Measurements from ENCODE around the gene ADAMTSL1.
"Not testable (repeated sequence)": the region's sequence is repeated elsewhere in the genome, so short reads cannot be mapped to it uniquely, and the experiment has no call there.

ADAMTSL1 gene

DNA sequence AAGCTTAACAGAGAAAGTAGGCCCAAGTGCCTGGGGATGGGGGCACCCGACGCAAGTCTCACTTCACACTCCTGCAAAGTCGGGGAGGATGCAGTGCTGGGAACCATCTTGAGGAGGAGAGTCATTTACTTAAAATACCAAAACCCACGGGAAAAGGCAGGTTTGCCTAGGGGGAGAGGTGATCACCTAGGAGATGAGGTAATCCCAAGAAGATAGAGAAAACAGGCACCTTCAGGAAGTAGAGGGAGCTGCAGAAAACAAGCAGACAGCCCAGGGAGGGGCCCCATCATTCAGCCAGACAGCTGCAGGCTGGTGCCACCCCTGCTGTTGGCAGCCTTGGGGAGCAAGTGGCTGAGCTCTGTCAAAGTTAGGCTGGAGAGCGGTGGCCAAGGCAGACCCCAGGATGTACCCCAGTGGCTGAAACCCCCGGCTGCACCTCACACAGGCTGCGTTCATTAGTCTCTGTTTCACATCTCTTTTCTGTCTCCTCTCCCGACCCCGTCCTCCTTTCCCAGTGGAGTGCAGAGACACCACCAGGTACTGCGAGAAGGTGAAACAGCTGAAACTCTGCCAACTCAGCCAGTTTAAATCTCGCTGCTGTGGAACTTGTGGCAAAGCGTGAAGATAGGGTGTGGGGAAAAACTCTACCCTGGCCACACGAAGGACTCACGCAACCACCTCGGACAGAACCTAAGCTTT is 434.1 kb downstream of the ADAMTSL1 start:
- DNase-seq (ENCODE audit: low spot score): no peak

DNA sequence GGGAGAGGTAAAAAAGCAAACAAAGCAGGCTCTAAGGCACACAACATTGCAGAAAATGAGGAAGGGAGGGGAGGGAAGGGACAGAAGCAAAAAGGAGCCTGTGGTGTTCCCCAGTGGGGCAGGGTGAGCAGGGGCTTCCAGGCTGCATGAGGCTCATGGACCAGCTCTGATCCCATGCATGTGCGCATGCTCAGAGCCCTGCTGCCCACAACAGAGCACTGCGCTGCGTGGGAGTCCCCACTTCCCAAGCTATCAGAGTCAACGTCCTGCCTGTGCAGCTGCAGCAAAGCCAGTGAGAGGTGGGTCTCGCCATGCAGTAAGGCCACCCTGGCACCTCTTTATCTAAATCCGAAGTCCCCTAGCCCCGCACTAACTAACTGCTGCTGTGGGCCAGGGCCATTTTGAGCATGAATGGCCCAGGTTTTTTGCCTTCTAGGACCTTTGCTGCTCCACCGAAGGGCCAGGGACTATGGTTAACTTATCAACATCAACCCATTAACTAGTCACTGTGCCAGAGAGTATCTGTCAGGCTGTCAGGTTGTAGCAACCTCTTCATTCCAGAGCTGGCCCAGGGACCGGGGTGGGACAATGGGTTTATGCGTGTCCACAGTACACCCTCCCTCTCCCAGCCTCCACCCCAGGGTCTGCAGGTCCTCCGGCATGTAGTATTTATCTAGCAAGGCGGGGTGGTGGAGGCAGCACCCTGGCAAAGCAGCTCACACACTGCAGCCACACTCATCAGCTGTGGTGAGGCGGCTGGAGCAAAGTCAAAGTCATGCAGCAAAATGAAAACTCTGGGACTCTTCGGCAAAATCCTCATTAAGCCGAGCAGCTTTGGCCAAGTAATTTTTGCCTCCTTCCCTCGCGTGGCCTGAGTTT is 435.4 kb downstream of the ADAMTSL1 start:
- DNase-seq (ENCODE audit: low spot score): no peak

DNA sequence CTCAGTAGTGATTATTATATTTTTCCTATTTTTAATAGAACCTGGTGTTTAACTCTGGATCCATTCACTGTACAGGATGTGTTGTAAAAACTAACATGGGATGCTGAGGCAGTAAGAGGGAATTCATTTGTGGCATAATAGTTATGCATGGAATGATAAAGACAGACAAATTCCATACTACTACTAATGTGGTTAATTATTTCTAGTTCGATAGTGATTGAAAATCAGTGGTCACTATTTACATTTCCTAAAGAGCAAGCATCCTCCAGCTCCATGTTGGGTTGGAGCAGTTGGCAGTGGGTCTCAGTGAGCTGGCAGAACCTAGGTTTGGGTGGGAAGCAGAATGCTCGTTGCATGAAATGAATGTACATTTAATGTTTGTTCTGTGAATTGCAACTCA is 436.5 kb downstream of the ADAMTSL1 start:
- no peak for DNase-seq (ENCODE audit: low spot score)

DNA sequence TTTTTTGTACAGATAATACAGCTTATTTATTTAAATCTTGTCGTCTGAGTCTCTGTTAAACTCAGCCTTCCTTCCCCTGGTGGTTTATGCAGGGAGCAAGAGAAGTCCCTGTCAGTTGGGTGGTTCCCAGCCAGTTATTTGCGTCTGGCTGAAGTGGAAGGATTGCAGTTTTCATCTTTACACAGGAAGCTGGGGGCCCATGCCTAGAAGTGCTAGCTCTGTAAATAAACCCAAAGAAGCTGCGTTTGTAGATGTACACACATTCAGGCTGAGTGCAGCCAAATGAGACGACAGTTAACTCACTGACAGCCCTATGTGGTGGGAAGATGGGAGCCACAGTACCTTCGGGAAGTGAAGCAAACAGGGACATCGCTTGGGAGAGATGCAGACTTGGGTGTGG is 437.0 kb downstream of the ADAMTSL1 start:
- no peak for DNase-seq (ENCODE audit: low spot score)

DNA sequence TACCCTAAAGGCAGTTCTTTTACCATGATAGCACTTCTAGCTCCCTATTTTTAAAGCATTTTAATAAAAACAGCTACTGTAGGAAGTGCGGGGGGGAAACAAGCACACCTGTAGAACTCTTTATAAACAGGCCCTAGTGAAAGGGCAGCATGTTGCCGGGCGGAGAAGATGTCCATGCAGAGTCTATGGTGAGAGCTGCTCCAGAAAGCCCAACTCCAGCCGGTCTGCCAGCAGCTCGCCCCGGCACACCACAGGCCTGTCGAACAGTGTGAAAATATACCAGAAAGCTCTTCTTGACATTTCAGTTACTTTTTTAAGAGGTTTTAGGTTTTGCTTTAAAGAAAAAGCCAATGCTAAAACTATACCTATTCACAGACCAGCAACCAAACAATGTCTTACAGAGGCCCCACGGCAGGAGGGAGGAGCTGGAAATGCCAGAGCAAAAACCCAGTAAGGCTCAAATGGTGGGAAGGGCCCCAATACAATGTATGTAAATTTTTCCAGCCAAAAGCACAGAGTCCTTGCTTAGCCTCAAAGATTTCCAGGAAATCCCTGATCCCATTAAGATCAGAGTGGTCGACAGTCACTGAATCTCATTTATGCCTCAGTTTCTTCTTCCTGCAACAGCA is 437.9 kb downstream of the ADAMTSL1 start:
- no peak for DNase-seq (ENCODE audit: low spot score)

DNA sequence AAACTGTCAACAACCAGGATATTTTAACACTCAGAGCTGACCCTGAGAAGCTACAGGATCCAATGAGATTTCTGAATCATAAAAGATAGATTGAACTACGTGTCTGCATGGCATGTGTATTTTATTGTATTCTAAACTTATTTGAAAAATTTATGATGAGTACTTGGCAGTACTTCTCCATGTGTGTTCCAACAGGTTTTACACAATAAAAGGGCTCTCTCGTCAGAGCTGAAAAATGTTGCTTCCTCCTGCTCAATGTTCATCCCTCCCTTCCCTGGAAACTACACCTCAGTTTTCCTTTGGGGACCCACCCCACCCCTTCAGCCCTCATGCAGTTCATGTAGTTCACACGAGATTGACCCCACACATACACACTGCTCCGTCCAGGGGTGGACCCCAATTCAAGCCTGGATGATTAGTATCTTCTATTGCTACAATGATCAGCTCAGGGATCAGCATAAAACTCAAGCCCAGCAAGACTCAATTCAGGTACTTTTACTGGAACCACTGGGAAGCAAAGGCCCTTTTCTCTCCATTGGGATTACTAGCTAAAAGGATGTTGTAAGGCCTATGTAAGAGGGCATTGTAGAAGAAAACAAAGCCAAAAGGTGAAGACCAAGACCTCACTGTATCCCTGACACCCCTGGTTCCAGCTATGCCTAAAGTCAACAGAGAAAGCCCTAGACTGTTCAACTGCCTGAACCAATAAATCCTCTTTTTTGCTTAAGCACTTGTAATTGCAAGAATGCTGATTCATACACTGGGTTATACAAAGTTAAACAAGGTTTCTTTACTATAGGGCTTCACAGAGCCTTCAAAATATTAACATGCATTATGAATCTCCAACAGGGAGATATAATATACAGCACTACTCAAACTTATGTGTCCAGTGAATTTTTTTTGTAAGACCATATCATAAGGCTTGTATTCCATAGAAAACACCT is 446.5 kb downstream of the ADAMTSL1 start:
- no peak for DNase-seq (ENCODE audit: low spot score)

DNA sequence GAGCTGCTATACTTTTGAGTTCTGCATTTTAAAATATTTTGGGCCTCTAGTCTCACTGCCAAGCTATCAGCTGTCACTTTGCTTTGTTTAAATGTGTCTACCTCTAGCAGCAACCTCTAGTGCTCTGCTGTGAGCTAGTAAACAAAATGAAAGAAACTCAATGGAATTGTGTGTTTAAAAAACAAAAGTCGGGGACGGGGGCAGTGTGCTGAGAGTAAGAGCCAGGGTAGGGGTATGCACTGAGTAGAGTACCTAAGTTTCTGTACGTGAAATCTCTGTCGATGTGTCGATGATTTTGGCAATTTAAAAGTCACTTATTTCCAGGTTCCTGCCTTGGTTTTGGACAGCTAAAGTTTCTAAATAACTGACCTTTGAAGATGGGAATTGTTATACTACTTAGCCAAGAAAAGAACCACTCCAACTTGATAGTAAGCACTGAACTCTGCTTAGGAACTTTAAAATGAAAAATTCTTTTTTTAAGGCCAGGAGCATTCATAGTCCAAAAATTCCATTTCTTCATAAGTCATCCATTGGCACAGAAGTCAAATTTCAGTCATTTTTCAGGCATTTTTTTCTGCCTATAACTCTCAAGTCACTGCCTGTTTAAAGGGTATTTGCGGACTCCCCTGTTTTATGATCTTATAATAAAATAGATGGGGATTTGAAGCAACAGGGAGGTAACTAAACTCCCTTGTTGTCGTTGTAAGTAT is 447.6 kb downstream of the ADAMTSL1 start:
- no peak for DNase-seq (ENCODE audit: low spot score)

DNA sequence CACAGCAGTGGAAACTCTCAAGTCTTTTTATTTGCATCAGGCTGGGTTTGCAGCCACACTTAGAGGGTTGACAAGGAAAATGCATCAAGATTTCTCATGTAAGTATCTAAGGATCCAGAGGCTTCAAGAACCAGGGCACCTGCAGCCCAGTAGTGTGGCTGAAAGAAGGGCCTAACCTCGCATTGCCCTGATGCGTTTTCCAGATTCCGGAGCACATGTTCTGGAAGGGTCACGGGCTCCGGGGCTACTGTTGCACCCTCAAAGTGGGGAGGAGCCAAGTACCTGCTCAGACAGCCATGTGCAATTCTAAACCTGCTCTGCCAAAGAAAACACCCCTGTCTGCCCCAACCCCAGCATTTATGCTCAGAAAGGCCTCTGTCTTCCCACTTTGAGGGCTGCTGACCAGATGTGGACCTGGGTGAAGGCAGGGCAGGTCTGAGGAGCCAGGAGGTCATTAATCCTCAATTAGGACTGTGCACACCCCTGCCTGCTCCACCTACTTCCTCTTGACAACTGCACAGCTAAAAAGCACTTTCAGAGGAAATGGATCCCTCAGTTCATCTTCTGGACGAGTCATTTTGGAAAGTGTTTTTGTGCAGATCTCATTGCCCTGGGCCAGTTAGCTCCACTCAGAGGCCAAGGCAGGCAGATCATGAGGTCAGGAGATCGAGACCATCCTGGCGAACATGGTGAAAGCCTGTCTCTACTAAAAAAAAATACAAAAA is 448.4 kb downstream of the ADAMTSL1 start:
- no peak for DNase-seq (ENCODE audit: low spot score)

DNA sequence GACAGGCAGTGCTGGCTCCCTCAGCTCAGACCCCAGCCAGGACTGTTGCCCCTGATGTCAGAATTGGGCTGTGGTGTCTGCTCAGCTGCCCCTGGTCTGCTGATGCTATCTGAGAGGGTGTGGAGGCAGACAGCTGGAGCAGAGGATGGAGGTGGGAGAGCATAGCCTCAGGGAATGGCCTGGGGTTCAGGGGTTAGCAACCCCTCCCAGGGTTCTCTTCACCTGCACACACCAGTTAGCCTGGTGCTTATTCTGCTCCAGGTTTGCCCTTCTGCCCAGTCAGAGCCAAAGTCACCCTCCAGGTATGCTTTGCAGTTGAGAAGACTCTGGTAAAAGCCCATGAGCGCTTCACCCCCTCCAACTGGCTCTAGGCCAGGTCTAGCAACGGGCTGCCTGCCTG is 449.2 kb downstream of the ADAMTSL1 start:
- no peak for DNase-seq (ENCODE audit: low spot score)

DNA sequence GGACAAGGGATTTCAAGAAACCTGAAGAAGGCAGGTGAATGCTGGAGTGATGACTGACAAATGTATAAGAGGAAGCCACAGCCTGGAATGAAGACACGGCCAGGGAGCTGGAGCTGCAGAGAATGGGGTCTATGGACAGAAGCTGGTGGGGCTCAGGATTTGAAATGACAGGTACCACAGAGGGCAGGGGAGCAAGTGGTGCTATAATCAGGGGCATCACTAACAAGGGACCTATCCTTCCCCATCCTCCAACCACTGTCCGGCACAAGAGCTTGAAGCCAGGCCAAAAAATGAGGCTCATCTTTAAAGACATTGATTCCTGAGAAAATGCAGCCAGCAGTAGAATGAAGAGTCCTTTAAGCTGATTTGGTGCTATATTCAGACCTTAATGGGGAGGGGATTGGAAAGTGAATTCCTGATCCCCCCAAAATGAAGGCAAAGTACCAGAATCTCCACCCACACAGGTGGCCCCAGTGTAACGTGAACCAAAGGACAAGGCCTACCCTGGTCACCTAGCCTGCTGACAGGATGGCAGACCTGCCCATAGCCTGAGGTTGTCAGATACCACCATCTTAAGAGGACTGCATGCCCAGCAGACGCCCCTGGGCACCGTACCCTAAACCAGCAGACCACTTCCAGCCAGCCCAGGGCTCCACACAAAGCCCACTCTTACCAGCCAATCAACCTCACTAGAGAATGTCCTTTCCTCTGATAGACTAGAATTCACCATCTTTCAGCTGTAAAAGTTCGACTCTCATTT is 449.9 kb downstream of the ADAMTSL1 start:
- DNase-seq (ENCODE audit: low spot score): no peak

DNA sequence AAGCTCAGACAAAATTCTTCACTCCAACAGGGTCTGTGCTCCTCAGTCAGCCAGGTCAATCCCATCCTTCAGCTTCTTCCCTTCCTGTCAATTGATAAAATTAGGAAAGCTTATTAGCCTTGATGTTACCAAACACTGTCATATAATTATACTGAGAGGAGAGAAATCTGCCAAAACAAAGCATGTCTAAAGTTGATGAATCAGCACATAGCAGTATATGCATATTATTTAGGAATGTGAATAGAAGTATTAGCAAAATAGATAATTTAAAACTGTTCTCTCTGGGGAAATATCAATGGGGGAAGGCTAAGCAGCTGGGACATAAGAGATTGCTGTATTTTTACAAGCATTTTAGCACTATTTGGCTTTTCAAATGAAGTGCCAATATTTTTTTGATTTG is 451.9 kb downstream of the ADAMTSL1 start:
- DNase-seq (ENCODE audit: low spot score): no peak

DNA sequence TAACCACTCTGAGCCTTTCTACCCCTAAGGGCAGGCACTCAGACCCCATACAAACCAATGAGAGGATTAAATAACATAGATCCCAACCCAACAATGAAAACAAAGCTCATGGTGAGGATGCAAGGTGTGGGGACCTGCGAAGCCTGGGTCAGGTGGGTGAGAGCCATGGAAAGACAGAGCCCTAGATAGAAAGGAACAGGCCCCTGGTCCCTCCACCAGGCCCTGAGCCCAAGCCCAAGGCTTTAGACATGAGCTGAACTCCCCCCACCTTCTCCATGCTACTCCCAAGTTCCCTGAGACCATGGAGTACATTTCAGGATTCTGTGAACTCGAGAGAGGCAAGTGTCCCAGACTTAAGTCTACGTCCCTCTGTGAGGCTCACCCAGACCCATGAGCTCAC is 452.6 kb downstream of the ADAMTSL1 start:
- DNase-seq (ENCODE audit: low spot score): no peak

DNA sequence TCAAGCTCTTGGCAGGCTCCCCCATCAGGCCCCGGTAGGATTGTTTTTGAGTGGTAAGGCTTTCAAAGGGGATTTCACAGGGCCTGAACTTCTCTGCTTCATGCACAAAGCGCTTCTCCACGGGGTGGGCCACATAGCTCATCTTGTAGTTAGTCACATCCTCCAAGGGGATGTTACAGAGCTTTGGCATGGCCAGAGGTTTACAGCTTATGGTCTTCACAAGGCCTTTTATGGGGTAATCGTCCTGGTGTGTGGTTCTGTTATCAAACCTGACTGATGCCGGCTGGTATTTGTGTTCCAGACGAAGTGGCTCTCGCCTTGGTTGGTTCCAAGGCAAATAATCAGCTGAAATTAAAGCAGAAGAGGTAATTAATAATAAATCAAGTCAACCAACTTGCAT is 454.8 kb downstream of the ADAMTSL1 start:
- no peak for DNase-seq (ENCODE audit: low spot score)

DNA sequence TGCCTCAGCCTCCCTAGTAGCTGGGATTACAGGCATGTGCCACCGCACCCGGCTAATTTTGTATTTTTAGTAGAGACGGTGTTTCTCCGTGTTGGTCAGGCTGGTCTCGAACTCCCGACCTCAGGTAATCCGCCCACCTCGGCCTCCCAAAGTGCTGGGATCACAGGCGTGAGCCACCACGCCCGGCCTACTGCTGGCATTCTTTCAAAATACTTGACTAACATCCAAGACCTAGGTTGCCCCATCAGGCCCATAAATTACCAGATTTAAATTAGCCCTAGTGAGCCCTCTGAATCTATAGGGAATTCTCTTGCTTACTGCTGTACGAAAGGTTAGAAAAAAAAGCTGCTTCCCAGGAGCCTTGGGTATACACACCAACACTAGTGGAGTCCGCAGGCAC is 456.7 kb downstream of the ADAMTSL1 start:
- not testable (repeated sequence) for DNase-seq (ENCODE audit: low spot score)

DNA sequence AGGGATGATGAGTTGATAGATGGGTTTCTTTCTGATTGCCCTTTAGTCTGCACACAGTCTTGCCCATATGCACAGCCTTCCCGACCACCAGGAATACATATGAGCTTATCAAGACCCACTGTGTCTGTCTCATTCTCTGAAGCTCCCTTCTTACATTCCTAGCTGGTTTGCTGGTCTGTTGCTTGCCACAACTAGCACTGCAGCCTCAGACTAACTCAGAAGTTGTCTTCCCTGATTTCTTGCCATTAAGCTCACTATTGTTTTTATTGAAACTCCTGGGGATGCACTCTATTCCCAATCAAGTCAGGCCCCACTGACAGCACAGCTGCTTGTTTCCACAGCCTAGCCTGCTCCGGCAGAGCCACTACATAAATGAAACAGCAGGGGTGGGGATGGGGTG is 461.6 kb downstream of the ADAMTSL1 start:
- no peak for DNase-seq (ENCODE audit: low spot score)

DNA sequence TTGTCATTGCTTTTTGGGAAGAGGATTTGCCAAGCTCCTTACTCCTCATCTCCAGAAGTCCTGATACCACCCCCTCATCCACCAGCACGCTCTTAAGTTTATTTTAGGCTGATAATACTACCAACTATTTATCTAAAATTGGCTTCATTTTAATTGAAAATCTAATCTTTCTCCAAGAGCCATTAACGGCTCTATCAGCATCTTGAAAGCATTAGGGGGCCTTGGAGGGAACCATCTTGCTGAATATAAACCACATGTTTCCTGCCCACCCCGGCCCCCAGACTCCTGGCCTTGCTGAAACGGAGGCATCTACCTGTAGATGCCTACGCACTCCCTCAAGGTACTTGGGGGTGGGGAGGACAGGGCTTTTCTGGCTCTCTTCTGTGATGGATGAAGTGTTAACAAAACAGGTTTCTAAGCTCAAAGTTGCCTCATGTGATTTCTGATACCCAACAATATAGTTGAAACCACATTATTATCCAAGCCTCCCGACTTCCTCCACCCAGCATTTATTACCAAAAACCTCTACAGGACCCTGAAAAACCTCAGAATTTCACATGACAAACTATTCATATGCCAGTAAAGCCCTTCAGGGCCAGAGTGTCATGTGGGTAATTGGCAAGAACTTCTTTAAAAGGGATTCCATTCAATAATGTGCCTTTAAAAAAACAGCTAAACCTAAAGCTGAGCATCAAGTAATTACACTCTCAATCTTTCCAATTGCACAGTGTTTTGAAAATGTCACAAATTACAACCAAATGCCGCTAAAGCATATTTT is 462.3 kb downstream of the ADAMTSL1 start:
- no peak for DNase-seq (ENCODE audit: low spot score)

DNA sequence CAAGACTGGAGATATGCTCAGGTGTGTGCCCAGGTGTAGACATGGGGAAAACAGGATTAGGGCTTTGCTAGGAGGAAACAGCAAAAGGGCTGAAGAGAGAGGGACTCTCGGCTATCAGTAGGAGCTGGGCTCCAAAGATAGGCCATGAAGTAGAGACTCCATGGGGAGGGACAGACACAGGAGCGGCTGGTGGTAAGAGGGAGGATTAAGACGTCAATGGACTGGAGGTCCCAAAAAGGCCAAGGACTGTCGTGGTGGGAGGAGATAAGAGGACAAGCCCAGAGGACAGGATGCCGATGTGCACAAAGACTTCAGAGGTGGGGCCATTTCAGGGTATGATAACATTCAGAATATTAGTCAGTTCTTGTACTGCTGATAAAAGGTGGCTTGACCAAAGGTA is 466.0 kb downstream of the ADAMTSL1 start:
- DNase-seq (ENCODE audit: low spot score): no peak

DNA sequence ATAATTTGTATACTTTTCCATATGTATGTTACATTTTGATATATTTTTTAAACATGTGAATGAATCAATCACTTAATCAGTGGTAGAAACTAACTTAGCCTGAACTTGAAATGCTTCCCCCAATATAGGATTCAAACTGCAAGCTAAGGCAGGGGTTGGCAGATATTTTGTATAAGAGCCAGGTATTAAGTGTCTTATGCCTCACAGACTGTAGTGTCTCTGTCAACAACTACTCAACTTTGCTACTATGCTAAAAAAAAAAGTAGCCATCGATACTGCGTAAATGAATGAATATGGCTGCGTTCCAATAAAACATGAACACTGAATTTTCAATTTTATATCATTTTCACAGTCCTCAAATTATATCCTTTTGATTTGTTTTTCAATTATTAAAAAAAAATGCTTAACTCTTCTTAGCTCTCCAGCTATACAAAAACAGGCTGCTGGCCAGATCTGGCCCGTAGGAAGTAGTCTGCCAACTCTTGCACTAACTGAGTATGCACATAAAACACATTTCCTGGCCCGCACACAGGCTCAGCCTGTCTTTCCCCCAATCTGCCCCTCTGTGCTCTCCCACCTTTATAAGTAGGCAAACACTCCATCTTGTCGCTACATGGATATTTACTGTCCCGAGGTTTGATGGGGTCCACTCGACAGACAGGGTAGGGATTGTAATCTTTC is 467.2 kb downstream of the ADAMTSL1 start:
- DNase-seq (ENCODE audit: low spot score): no peak
